Endothelial cell of umbilical vein (primary cell): ENCODE results near the gene FBXO11. TPM values are rescaled to one million over a fixed set of nuclear protein-coding genes. Genes with fewer than 3 reads are reported as not detected.

Source experiments
- BruUV-seq: library from RNA; stranded (reverse); fragments of 400-500 nt; replicated peaks from 2 replicates; lab custom pipeline; 2021; lab: Mats Ljungman, UMichigan
- CTCF ChIA-PET: fragments of 300-600, 350-600 bp; sonication (Branson Sonifier 250); formaldehyde crosslinking; loops from one replicate; lab custom pipeline; 2021; ENCODE audit warnings: antibody characterized with exemption, inconsistent platforms; lab: Charles Lee
- POLR2A ChIA-PET: fragments of 300-600, 350-600 bp; sonication (Branson Sonifier 250); formaldehyde crosslinking; loops from one replicate; lab custom pipeline; 2021; ENCODE audit warnings: antibody characterized with exemption, inconsistent platforms; lab: Charles Lee
- DNase-seq: peaks from one replicate; pipeline ENCODE4 v3.0.0-alpha.2; 2011; ENCODE audit warnings: low read depth, low spot score
- FAIRE-seq: peaks from 2 replicates; lab custom pipeline; 2011; peaks lifted over from hg19 to GRCh38; lab: Jason Lieb, UNC
- H2AFZ ChIP-seq: 2 replicates; pipeline ENCODE4 v1.6.0; 2012; ENCODE audit warnings: low read depth, low read length, control low read depth, inconsistent platforms
- H3K27ac ChIP-seq: 2 replicates; pipeline ENCODE4 v1.5.1; 2011; ENCODE audit warnings: low read depth, mild to moderate bottlenecking, control low read depth, low read length, moderate library complexity; ENCODE audit not compliant: insufficient read depth
- H3K27me3 ChIP-seq, 2 experiments: 2 replicates each; pipeline versions ENCODE4 v1.6.0 to v1.6.1; 2011; ENCODE audit warnings: low read length in 2 of 2, mixed read lengths in 1 of 2; ENCODE audit not compliant: control insufficient read depth in 2 of 2, insufficient read depth in 2 of 2
- H3K36me3 ChIP-seq, 2 experiments: 2 replicates in 1 of 2; 3 replicates in 1 of 2; pipeline ENCODE4 v1.5.1; 2011; ENCODE audit warnings: low read length in 2 of 2, mild to moderate bottlenecking in 1 of 2, moderate library complexity in 1 of 2; ENCODE audit not compliant: control insufficient read depth in 2 of 2, insufficient read depth in 2 of 2; ENCODE audit errors: extremely low read depth in 1 of 2
- H3K4me1 ChIP-seq: 3 replicates; pipeline ENCODE4 v1.5.1; 2011; ENCODE audit warnings: mild to moderate bottlenecking, low read length; ENCODE audit not compliant: control insufficient read depth, insufficient read depth; ENCODE audit errors: extremely low read depth
- H3K4me2 ChIP-seq: 2 replicates; pipeline ENCODE4 v1.6.1; 2011; ENCODE audit warnings: low read length, control low read depth, mixed read lengths; ENCODE audit not compliant: insufficient read depth
- H3K4me3 ChIP-seq, 3 experiments: fragments of 200-600 bp in 1 of 3; sonication (generic), shearing (Covaris generic) in 1 of 3; replicated peaks in 1 of 3; 2 replicates each; pipeline ENCODE4 v1.5.1; 2011 to 2016; ENCODE audit warnings: control low read depth in 3 of 3, low read length in 3 of 3, mild to moderate bottlenecking in 2 of 3, inconsistent platforms in 1 of 3, low read depth in 1 of 3, moderate library complexity in 1 of 3; ENCODE audit not compliant: insufficient read depth in 1 of 3
- H3K79me2 ChIP-seq: 2 replicates; pipeline ENCODE4 v1.6.0; 2012; ENCODE audit warnings: low read length, inconsistent platforms; ENCODE audit not compliant: control insufficient read depth, insufficient read depth
- H3K9ac ChIP-seq: replicated peaks from 2 replicates; pipeline ENCODE3; 2011; ENCODE audit warnings: low read length, control low read depth; ENCODE audit not compliant: insufficient read depth; ENCODE audit errors: extremely low read depth
- H3K9me1 ChIP-seq: replicated peaks from 3 replicates; pipeline ENCODE4 v1.6.0; 2011; ENCODE audit warnings: mild to moderate bottlenecking, low read length; ENCODE audit not compliant: control insufficient read depth, insufficient read depth; ENCODE audit errors: extremely low read depth
- H3K9me3 ChIP-seq: replicated peaks from 2 replicates; pipeline ENCODE4 v1.5.1; 2012; ENCODE audit warnings: low read length, inconsistent platforms; ENCODE audit not compliant: control insufficient read depth, insufficient read depth
- H4K20me1 ChIP-seq: replicated peaks from 2 replicates; pipeline ENCODE3; 2011; ENCODE audit warnings: mild to moderate bottlenecking, low read length; ENCODE audit not compliant: control insufficient read depth, insufficient read depth; ENCODE audit errors: extremely low read depth
- EZH2 ChIP-seq: IDR thresholded peaks from 2 replicates; pipeline ENCODE4 v1.6.1; 2012; ENCODE audit warnings: borderline replicate concordance, low read depth, mild to moderate bottlenecking, moderate library complexity, low read length, inconsistent platforms; ENCODE audit not compliant: severe bottlenecking
- FOS ChIP-seq: IDR thresholded peaks from 2 replicates; pipeline ENCODE4 v1.6.1; 2011; ENCODE audit warnings: mild to moderate bottlenecking, low read length, moderate library complexity, borderline replicate concordance; ENCODE audit not compliant: insufficient read depth
- GATA2 ChIP-seq: IDR thresholded peaks from 2 replicates; pipeline ENCODE4 v1.7.0; 2011; ENCODE audit warnings: low read depth, mild to moderate bottlenecking, moderate library complexity, mixed read lengths, low read length; ENCODE audit not compliant: insufficient read length, insufficient read depth
- JUN ChIP-seq: IDR thresholded peaks from 2 replicates; pipeline ENCODE4 v1.6.1; 2011; ENCODE audit warnings: borderline replicate concordance, low read depth; ENCODE audit not compliant: insufficient read length, insufficient read depth
- MYC ChIP-seq: IDR thresholded peaks from one replicate; pipeline ENCODE4 v1.6.1; 2011; ENCODE audit warnings: mild to moderate bottlenecking, low read depth, low read length
- POLR2A ChIP-seq: IDR thresholded peaks from 2 replicates; pipeline ENCODE4 v1.6.1; 2012; ENCODE audit warnings: low read depth, mild to moderate bottlenecking, control low read depth, low read length
- POLR2AphosphoS5 ChIP-seq: IDR thresholded peaks from 2 replicates; pipeline ENCODE4 v1.6.1; 2012; ENCODE audit warnings: low read depth, mild to moderate bottlenecking, control low read depth, low read length, moderate library complexity; ENCODE audit not compliant: insufficient read depth
- dilution Hi-C: fragments of 300-500 bp; cut with MboI; formaldehyde crosslinking; loops from one replicate; pipeline ENCODE4 v1.15.0; 2019; ENCODE audit warnings: low sequenced_read_pairs; ENCODE audit not compliant: extremely low pct_ligation_motif_present
- intact Hi-C: fragments of 100-400 bp; cut with micrococcal nuclease; formaldehyde crosslinking; loops from one replicate; pipeline ENCODE4 v1.10.0; 2022
- polyA plus RNA-seq, 4 experiments: library from polyadenylated mRNA; depleted of rRNA in 3 of 4; stranded (reverse) in 3 of 4; unstranded in 1 of 4; fragments of >200 nt; gene quantifications; 2 replicates each; pipeline versions ENCODE4 v1.2.1 to v1.2.3, GENCODE V29; 2011 to 2012; ENCODE audit warnings: missing spikeins in 1 of 4
- total RNA-seq: library from RNA; stranded (reverse); gene quantifications from 2 replicates; pipeline ENCODE4 v1.2.3, GENCODE V29; 2021
- TF ChIP-seq, protein P1 (sequence below): IDR thresholded peaks from 2 replicates; pipeline ENCODE4 v1.6.1; 2011; ENCODE audit not compliant: insufficient read depth, insufficient read length
- TF ChIP-seq, protein P2 (sequence below), 2 donors: IDR thresholded peaks; 1 replicate in 1 of 2; 2 replicates in 1 of 2; pipeline ENCODE4 v1.5.1; 2011; ENCODE audit warnings: low read length in 2 of 2, mild to moderate bottlenecking in 2 of 2, moderate library complexity in 2 of 2, control low read depth in 1 of 2, inconsistent platforms in 1 of 2, low read depth in 1 of 2; ENCODE audit not compliant: insufficient read depth in 1 of 2; ENCODE audit errors: extremely low read depth in 1 of 2

The FBXO11 gene
- total and polyA plus RNA-seq, 2 donors (not counting 3 experiments of a cell fraction or from before 2014, with no cell fraction given), result 23.4 to 59.6 TPM

GRCh38 chr2:47876912-47877311 lies 29.4 kb downstream of the FBXO11 start:
- DNase-seq, result no peak
- intact Hi-C loops, result no loop called here
- H3K4me3 ChIP-seq, result no peak overlapping the region
- H3K27me3 ChIP-seq, result no peaks in the 10 kb centered on the region
- ChIA-PET POLR2A (no interaction called here), CTCF (no interaction called here)
- H3K9me3 ChIP-seq, result no peaks in the 10 kb centered on the region
- no peaks in the 10 kb centered on the region for H3K4me1 ChIP-seq
- FAIRE-seq, result no peak
- no peak overlapping the region for H3K9ac ChIP-seq
- BruUV-seq, result no TSS peak
- H4K20me1 ChIP-seq, result peaks cover 12% of the 10 kb centered on the region
- TF ChIP-seq EZH2 (no peak), JUN (no peak), POLR2AphosphoS5 (no peak), FOS (no peak), MYC (no peak), GATA2 (no peak), POLR2A (no peak)
- TF ChIP-seq, protein P1, sequence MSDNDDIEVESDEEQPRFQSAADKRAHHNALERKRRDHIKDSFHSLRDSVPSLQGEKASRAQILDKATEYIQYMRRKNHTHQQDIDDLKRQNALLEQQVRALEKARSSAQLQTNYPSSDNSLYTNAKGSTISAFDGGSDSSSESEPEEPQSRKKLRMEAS, result no peak
- TF ChIP-seq, protein P2, sequence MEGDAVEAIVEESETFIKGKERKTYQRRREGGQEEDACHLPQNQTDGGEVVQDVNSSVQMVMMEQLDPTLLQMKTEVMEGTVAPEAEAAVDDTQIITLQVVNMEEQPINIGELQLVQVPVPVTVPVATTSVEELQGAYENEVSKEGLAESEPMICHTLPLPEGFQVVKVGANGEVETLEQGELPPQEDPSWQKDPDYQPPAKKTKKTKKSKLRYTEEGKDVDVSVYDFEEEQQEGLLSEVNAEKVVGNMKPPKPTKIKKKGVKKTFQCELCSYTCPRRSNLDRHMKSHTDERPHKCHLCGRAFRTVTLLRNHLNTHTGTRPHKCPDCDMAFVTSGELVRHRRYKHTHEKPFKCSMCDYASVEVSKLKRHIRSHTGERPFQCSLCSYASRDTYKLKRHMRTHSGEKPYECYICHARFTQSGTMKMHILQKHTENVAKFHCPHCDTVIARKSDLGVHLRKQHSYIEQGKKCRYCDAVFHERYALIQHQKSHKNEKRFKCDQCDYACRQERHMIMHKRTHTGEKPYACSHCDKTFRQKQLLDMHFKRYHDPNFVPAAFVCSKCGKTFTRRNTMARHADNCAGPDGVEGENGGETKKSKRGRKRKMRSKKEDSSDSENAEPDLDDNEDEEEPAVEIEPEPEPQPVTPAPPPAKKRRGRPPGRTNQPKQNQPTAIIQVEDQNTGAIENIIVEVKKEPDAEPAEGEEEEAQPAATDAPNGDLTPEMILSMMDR (IDR thresholded peaks at IDR 0.05; ENCODE audit: extremely low read depth in 1 of 2, insufficient read depth in 1 of 2, low read depth in 1 of 2, low read length in 2 of 2), result no peak
- dilution Hi-C loops, result no loop called here
- no peak overlapping the region for H2AFZ ChIP-seq
- H3K27ac ChIP-seq, result no peak overlapping the region
- H3K79me2 ChIP-seq, result peaks cover 95% of the 10 kb centered on the region
- H3K9me1 ChIP-seq, result no peaks in the 10 kb centered on the region
- no peak overlapping the region for H3K4me2 ChIP-seq
- peaks cover 2 to 4% of the 10 kb centered on the region in 2 experiments for H3K36me3 ChIP-seq
